D341Med (cell line): ENCODE results near the gene OR2T35.
"Not testable (repeated sequence)": the region's sequence is repeated elsewhere in the genome, so short reads cannot be mapped to it uniquely, and the experiment has no call there.

Experiments used
- DNase-seq: peaks from one replicate; pipeline ENCODE4 v3.0.0; 2012; ENCODE audit warnings: low spot score

OR2T35 gene

GRCh38 chr1:248645178-248645577 lies at the start of gene OR2T35:
TSS of gene OR2T35 (minus strand) at chr1:248645278. CDS start at chr1:248639258, 6,020 bp downstream.
- DNase-seq = not testable (repeated sequence)

- DNase-seq = no peak
These were observed 46.6 kb upstream of the OR2T35 start for GRCh38 chr1:248691567-248692155.

GRCh38 chr1:248688527-248689298 lies 43.6 kb upstream of the OR2T35 start:
- DNase-seq = no peak

GRCh38 chr1:248686815-248687214 lies 41.7 kb upstream of the OR2T35 start:
- DNase-seq = no peak

GRCh38 chr1:248681651-248682050 lies 36.6 kb upstream of the OR2T35 start:
- DNase-seq = no peak

GRCh38 chr1:248670003-248670402 lies 24.9 kb upstream of the OR2T35 start:
- no peak for DNase-seq

- not testable (repeated sequence) for DNase-seq
These were observed 18.6 kb upstream of the OR2T35 start for GRCh38 chr1:248663453-248664328.

GRCh38 chr1:248656797-248657196 lies 11.7 kb upstream of the OR2T35 start:
- DNase-seq = not testable (repeated sequence)

GRCh38 chr1:248655354-248655753 lies 10.3 kb upstream of the OR2T35 start, which contains the start of gene OR2T27:
TSS of gene OR2T27 (minus strand) at chr1:248655528. CDS start at chr1:248650884, 4,644 bp downstream.
- not testable (repeated sequence) for DNase-seq

- DNase-seq = not testable (repeated sequence)
These were observed 3.9 kb upstream of the OR2T35 start for GRCh38 chr1:248648770-248649536.

- DNase-seq = not testable (repeated sequence)
These were observed 2.0 kb downstream of the OR2T35 start for GRCh38 chr1:248642971-248643651.

GRCh38 chr1:248641583-248641982 lies 3.5 kb downstream of the OR2T35 start:
- DNase-seq = not testable (repeated sequence)

- not testable (repeated sequence) for DNase-seq
These were observed 4.2 kb downstream of the OR2T35 start for GRCh38 chr1:248640906-248641305.

- DNase-seq = not testable (repeated sequence)
These were observed 5.4 kb downstream of the OR2T35 start for GRCh38 chr1:248639652-248640051.

GRCh38 chr1:248636612-248637011 lies 8.5 kb downstream of the OR2T35 start:
- not testable (repeated sequence) for DNase-seq

GRCh38 chr1:248634991-248635390 lies 10.1 kb downstream of the OR2T35 start, which contains the start of gene OR2T11:
TSS of gene OR2T11 (minus strand) at chr1:248635091. CDS start at chr1:248627128, 7,963 bp downstream.
- DNase-seq = not testable (repeated sequence)

- DNase-seq = no peak
These were observed 13.6 kb downstream of the OR2T35 start for GRCh38 chr1:248631354-248632008.

GRCh38 chr1:248630551-248630950 lies 14.5 kb downstream of the OR2T35 start:
- no peak for DNase-seq

GRCh38 chr1:248627971-248628844 lies 16.9 kb downstream of the OR2T35 start:
- DNase-seq = no peak
